Measurements from ENCODE around the gene PPWD1.
"Not testable (repeated sequence)": the region's sequence is repeated elsewhere in the genome, so short reads cannot be mapped to it uniquely, and the experiment has no call there.

PPWD1 gene

GRCh38 chr5:65570598-65571226 is 7.6 kb downstream of the PPWD1 start:
- no peak for ATAC-seq (ENCODE audit: low read depth)
- Mint-ChIP-seq H3K4me3 (no peak overlapping the region), H3K27ac (no peak overlapping the region), H3K27me3 (no peaks in the 10 kb centered on the region), H3K9me3 (no peaks in the 10 kb centered on the region), H3K4me1 (peaks cover 19% of the 10 kb centered on the region), H3K36me3 (peaks cover 23% of the 10 kb centered on the region)
- no peak for DNase-seq (ENCODE audit: low spot score in 2 of 2)

GRCh38 chr5:65577141-65577540 is 14.0 kb downstream of the PPWD1 start:
- no peak overlapping the region for H3K4me3 Mint-ChIP-seq
- H3K27ac Mint-ChIP-seq, result no peak overlapping the region
- H3K36me3 Mint-ChIP-seq, result peaks cover 34% of the 10 kb centered on the region

GRCh38 chr5:65588694-65589093 is 25.6 kb downstream of the PPWD1 start:
- Mint-ChIP-seq H3K27ac (no peak overlapping the region), H3K27me3 (no peaks in the 10 kb centered on the region), H3K4me1 (no peaks in the 10 kb centered on the region), H3K9me3 (no peaks in the 10 kb centered on the region), H3K4me3 (no peak overlapping the region), H3K36me3 (peaks cover 19% of the 10 kb centered on the region)
- ATAC-seq (ENCODE audit: low read depth), result no peak
- no peak for DNase-seq (ENCODE audit: low spot score in 2 of 2)

More at GRCh38 chr5:65577141-65577540, 14.0 kb downstream of the PPWD1 start:
- DNase-seq (ENCODE audit: low spot score in 2 of 2) (no peak), ATAC-seq (ENCODE audit: low read depth) (no peak)
- Mint-ChIP-seq H3K9me3 (no peaks in the 10 kb centered on the region), H3K4me1 (peaks cover 12% of the 10 kb centered on the region), H3K27me3 (no peaks in the 10 kb centered on the region)

GRCh38 chr5:65601761-65602160 is 38.7 kb downstream of the PPWD1 start:
- not testable (repeated sequence) for DNase-seq (ENCODE audit: low spot score in 2 of 2); H3K27me3 Mint-ChIP-seq; H3K27ac Mint-ChIP-seq; ATAC-seq (ENCODE audit: low read depth); H3K4me3 Mint-ChIP-seq; H3K4me1 Mint-ChIP-seq; H3K9me3 Mint-ChIP-seq
- peaks cover 53% of the 10 kb centered on the region for H3K36me3 Mint-ChIP-seq

GRCh38 chr5:65611524-65611923 is 48.4 kb downstream of the PPWD1 start:
- no peaks in the 10 kb centered on the region for H3K9me3 Mint-ChIP-seq
- no peak for ATAC-seq (ENCODE audit: low read depth)
- DNase-seq (ENCODE audit: low spot score in 2 of 2), result no peak
- H3K4me1 Mint-ChIP-seq, result peaks cover 4% of the 10 kb centered on the region
- no peak overlapping the region for H3K27ac Mint-ChIP-seq
- H3K4me3 Mint-ChIP-seq, result no peak overlapping the region
- peaks cover 38% of the 10 kb centered on the region for H3K36me3 Mint-ChIP-seq
- no peaks in the 10 kb centered on the region for H3K27me3 Mint-ChIP-seq

GRCh38 chr5:65612298-65612907 is 49.3 kb downstream of the PPWD1 start:
- no peaks in the 10 kb centered on the region for H3K9me3 Mint-ChIP-seq
- no peaks in the 10 kb centered on the region for H3K27me3 Mint-ChIP-seq
- H3K36me3 Mint-ChIP-seq, result peaks cover 34% of the 10 kb centered on the region
- no peak overlapping the region for H3K27ac Mint-ChIP-seq
- no peak for DNase-seq (ENCODE audit: low spot score in 2 of 2)
- H3K4me3 Mint-ChIP-seq, result no peak overlapping the region
- H3K4me1 Mint-ChIP-seq, result peaks cover 4% of the 10 kb centered on the region
- no peak for ATAC-seq (ENCODE audit: low read depth)

GRCh38 chr5:65620021-65620420 is 56.9 kb downstream of the PPWD1 start:
- Mint-ChIP-seq H3K36me3 (peaks cover 5% of the 10 kb centered on the region), H3K4me1 (peaks cover 9% of the 10 kb centered on the region), H3K4me3 (no peak overlapping the region), H3K27ac (no peak overlapping the region), H3K9me3 (no peaks in the 10 kb centered on the region), H3K27me3 (no peaks in the 10 kb centered on the region)
- ATAC-seq (ENCODE audit: low read depth) (no peak), DNase-seq (ENCODE audit: low spot score in 2 of 2) (no peak)

GRCh38 chr5:65621961-65622360 is 58.9 kb downstream of the PPWD1 start:
- H3K27me3 Mint-ChIP-seq; ATAC-seq (ENCODE audit: low read depth); H3K9me3 Mint-ChIP-seq; H3K27ac Mint-ChIP-seq; H3K4me3 Mint-ChIP-seq; DNase-seq (ENCODE audit: low spot score in 2 of 2); H3K36me3 Mint-ChIP-seq: not testable (repeated sequence)
- peaks cover 15% of the 10 kb centered on the region for H3K4me1 Mint-ChIP-seq

- H3K4me1 Mint-ChIP-seq, result peaks cover 15% of the 10 kb centered on the region
- DNase-seq (ENCODE audit: low spot score in 2 of 2), result no peak
- peak overlapping the region; percentile 100 for H3K4me3 Mint-ChIP-seq
- no peaks in the 10 kb centered on the region for H3K27me3 Mint-ChIP-seq
- no peaks in the 10 kb centered on the region for H3K9me3 Mint-ChIP-seq
- peak overlapping the region; percentile 98 for H3K27ac Mint-ChIP-seq
- no peaks in the 10 kb centered on the region for H3K36me3 Mint-ChIP-seq
- ATAC-seq (ENCODE audit: low read depth), result no peak
Observed at GRCh38 chr5:65623482-65623881, 60.4 kb downstream of the PPWD1 start.

- Mint-ChIP-seq H3K4me3 (peak within 1 kb of the TSS; percentile 100), H3K4me1 (peaks cover 12% of the 10 kb centered on the region), H3K9me3 (no peaks in the 10 kb centered on the region), H3K27ac (peak within 1 kb of the TSS; percentile 98), H3K27me3 (no peaks in the 10 kb centered on the region), H3K36me3 (no peaks in the 10 kb centered on the region)
- DNase-seq (ENCODE audit: low spot score in 2 of 2) (peak; percentile 80 to 89), ATAC-seq (ENCODE audit: low read depth) (peak; percentile 88)
Observed at GRCh38 chr5:65624025-65624570, 61.0 kb downstream of the PPWD1 start, which contains the start of gene TRIM23. Gene TRIM23 (minus strand): TSS chr5:65624333. CDS start chr5:65624274, 59 bp downstream.

- Mint-ChIP-seq H3K27me3 (no peaks in the 10 kb centered on the region), H3K9me3 (no peaks in the 10 kb centered on the region), H3K36me3 (peaks cover 3% of the 10 kb centered on the region), H3K4me1 (peaks cover 12% of the 10 kb centered on the region), H3K4me3 (peak within 1 kb of the TSS; percentile 100), H3K27ac (peak within 1 kb of the TSS; percentile 98)
- DNase-seq (ENCODE audit: low spot score in 2 of 2) (peak; percentile 72 to 81), ATAC-seq (ENCODE audit: low read depth) (peak; percentile 72)
Observed at GRCh38 chr5:65624571-65625555, 61.8 kb downstream of the PPWD1 start, which contains the start of the genes SHLD3 and TRAPPC13. Gene SHLD3 (plus strand): TSS chr5:65625027. CDS start chr5:65629588, 4,561 bp downstream. Gene TRAPPC13 (plus strand): TSS chr5:65625027. CDS start chr5:65625061, 34 bp downstream.

- Mint-ChIP-seq H3K36me3 (peaks cover 3% of the 10 kb centered on the region), H3K4me1 (peaks cover 12% of the 10 kb centered on the region)
- DNase-seq (ENCODE audit: low spot score in 2 of 2), result no peak
Observed at GRCh38 chr5:65625743-65626142, 62.6 kb downstream of the PPWD1 start.

GRCh38 chr5:65630981-65631380 is 67.9 kb downstream of the PPWD1 start:
- H3K9me3 Mint-ChIP-seq, result no peaks in the 10 kb centered on the region
- H3K36me3 Mint-ChIP-seq, result peaks cover 3% of the 10 kb centered on the region
- H3K4me1 Mint-ChIP-seq, result peaks cover 4% of the 10 kb centered on the region

More at GRCh38 chr5:65625743-65626142, 62.6 kb downstream of the PPWD1 start:
- peak overlapping the region; percentile 98 for H3K27ac Mint-ChIP-seq
- no peak for ATAC-seq (ENCODE audit: low read depth)
- no peaks in the 10 kb centered on the region for H3K9me3 Mint-ChIP-seq
- H3K4me3 Mint-ChIP-seq, result peak overlapping the region; percentile 63
- no peaks in the 10 kb centered on the region for H3K27me3 Mint-ChIP-seq

More at GRCh38 chr5:65630981-65631380, 67.9 kb downstream of the PPWD1 start:
- ATAC-seq (ENCODE audit: low read depth) (no peak), DNase-seq (ENCODE audit: low spot score in 2 of 2) (no peak)
- no peak overlapping the region for H3K4me3 Mint-ChIP-seq
- no peak overlapping the region for H3K27ac Mint-ChIP-seq
- no peaks in the 10 kb centered on the region for H3K27me3 Mint-ChIP-seq

Measured in memory B cell (primary cell).